GM12874 (cell line): ENCODE results near the gene ERI3.

Experiments
- TF ChIP-seq, protein P1 (sequence below): IDR thresholded peaks from 2 replicates; pipeline ENCODE4 v1.5.1; 2011; ENCODE audit warnings: low read depth, mild to moderate bottlenecking, control low read depth, low read length, moderate library complexity; ENCODE audit not compliant: insufficient read depth

ERI3 gene

DNA sequence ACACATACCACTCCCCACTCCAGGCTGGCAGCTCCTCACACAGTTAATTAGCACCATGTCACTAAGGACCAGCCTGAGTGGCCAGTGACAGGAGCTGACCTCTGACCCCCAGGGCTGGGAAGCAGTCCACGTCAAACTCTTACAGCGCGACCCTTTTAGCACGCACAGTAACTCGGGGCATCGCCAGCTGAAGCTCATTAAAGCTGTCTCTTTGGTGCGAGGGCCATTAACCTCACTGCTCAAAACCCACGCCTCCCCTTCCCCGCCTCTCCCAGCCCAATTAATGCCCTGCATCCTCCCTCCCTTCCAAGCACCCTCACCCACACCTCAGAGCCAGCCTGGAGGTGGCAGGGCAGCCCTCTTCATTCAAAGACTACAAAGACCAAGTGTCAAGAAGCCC, 110.1 kb downstream of the ERI3 start:
- TF ChIP-seq, protein P1, sequence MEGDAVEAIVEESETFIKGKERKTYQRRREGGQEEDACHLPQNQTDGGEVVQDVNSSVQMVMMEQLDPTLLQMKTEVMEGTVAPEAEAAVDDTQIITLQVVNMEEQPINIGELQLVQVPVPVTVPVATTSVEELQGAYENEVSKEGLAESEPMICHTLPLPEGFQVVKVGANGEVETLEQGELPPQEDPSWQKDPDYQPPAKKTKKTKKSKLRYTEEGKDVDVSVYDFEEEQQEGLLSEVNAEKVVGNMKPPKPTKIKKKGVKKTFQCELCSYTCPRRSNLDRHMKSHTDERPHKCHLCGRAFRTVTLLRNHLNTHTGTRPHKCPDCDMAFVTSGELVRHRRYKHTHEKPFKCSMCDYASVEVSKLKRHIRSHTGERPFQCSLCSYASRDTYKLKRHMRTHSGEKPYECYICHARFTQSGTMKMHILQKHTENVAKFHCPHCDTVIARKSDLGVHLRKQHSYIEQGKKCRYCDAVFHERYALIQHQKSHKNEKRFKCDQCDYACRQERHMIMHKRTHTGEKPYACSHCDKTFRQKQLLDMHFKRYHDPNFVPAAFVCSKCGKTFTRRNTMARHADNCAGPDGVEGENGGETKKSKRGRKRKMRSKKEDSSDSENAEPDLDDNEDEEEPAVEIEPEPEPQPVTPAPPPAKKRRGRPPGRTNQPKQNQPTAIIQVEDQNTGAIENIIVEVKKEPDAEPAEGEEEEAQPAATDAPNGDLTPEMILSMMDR = no peak

DNA sequence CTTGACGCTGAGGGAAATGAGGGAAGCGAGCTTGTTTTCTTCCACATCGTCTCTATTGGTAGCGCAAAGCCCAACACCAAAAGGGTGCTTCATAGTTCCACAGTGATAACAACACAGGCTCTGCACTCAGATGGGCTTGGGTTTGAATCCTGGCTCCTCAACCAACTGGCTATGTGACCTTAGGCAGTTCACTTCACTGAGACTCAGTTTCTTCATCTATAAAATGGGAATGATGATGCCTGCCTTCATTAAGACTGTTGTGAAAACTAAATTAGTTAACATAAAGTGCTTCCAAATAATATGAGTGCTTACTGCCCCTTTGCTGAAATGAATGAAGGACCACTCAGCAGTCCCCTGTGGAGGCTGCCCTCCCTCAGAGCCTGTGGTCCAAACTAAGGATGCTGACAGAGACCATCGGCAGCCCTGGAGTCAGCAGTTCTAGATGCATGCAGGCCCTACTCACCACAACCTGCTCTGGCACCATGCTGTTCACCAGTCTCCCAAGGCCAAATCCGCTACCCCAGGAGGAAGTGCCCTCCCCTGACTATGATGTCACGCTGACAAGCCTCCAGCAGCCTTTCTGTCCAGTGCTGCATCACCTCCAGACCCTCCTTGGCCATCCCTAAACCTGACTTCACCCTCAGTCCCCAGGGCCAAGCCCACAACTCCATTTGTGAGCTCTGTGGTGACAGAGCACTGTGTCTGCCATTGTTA, 111.1 kb downstream of the ERI3 start:
- TF ChIP-seq, protein P1 = no peak

DNA sequence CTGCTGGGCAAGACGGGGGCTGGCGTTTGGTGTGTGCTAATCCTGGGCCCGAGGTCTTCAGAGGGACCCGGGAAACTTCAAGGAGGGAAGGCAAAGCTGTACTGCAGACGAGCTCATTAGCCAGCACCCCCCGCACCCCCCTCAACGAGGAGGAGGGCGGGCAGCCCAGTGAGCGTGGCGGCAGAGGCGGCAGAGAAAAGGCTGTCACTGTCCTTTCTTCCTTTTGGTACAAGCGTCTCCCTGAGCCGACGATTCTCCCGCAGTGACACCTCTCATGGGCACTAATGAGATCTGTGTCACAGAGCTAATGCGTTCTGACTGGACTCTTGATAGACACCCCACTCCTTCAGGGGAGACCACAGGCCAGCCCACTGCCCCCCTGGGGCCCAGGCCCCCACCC, 112.3 kb downstream of the ERI3 start:
- TF ChIP-seq, protein P1 = no peak

DNA sequence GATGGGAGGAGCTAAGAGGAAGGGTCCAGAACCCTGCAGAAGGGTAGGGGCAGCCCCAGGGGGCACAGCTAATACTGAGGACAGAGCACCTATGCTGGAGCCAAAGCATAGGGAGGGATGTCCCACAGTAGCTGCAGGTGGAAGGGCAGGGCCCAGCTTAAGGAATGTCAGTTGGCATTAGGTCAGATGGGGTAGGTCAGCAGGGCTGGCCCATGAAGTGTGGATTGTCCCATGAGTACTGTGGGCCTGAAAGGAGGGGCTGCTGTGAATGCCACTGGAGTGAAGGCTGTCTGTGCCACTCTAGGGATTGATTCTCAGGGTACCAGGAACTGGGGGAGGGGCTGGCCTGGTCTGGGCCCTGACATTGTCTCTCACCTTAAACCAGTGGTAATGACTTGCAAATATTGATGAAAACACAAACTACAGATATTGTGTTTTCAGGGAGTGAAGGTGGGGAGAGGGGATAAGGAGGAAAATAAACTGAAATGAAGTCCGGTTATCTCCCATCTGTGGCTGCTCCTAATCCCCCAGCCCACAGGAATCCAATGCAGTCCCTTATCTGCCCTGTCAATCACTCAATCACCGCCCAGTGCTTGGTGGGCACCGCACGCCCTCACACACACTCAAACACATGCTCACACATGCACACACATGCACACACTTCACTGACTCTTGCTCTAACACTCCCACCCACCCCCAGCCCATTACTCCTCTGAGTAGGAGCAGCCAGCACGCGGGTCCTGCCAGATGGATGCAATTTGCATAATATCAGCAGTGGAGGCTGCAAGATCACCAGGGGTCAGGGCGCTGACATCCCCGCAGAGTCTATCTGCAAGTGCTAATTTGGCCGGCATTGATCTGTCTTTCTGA, 114.0 kb downstream of the ERI3 start:
- TF ChIP-seq, protein P1 = no peak

DNA sequence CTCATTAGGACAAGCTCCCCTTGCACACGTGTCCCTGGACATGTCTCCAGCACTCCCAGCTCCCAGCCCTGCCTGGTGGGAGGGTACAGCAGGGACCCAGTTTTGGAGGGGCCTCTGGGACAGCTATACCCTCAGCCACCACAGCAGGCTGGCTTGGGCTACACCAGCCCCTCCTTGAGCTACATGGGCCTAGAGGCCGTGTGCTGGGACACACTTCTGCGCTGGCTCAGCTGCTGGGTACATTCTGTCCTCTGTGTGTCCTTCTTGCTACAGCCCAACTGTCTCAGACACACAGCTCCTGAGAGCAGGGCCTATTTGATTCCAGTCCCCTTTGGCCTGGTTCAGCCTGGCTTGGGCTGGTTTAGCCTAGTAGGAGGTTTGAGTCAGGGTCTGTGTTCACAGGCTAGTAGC, 115.1 kb downstream of the ERI3 start:
- TF ChIP-seq, protein P1 = no peak

DNA sequence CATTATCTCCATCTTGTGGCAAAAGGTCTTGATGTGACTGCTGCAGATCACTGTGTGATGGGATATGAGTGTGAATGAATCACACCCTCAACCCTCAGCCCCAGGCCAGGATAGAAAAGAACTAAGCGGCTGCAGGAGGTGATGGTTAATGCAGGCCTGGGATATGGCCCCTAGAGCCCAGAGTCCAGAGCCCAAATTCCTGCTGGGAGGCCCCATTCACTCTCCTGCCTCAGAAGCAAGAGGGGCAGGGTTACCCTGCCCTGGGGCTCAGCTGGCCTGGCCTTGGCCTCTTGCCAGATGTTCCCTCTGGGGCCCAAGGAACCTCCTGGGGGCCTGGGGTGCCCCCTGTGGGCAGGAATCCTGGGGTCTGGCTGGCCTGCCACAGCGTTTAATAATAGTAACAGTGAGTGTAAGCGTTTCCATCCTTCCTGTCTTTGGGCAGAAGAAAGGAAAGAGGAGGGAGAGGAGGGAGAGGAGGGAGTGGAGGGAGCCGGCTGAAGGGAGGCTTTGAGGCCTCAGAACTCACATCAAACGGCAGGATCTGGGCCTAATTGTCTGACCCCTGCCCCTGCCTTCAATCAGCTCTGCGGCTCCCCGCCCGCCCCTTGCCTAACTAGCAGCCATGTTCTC, 115.6 kb downstream of the ERI3 start:
- TF ChIP-seq, protein P1 = no peak

DNA sequence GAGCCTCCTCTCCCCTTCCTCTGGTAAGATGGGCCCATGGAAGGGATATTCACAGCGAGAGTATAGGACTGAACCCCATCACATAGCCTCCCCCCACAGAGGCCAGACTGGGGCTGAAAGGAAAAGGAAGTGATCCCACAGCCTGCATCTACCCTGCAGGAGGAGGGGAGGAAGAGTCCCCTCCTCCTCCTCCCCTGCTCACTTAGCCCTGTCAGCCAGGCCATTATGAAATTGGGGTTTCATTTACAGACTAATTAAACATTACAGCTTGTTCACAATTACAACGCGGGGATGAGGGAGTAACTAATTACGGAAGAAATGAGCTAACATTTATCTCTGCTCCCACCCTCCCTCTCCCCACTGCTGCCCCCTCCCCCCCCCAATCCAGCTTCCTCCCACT, 116.4 kb downstream of the ERI3 start:
- TF ChIP-seq, protein P1 = no peak
